IMR-90 (cell line): ENCODE results near the gene FOXC2. TPM values are rescaled to one million over a fixed set of nuclear protein-coding genes. Genes with fewer than 3 reads are reported as not detected.
A peak's percentile ranks its signal among the peaks of the same experiment; 100 is the strongest.

Experiments
- ATAC-seq: fragments of 200-7000 bp; cut with Tn5 transposase; 2 replicates; pipeline ENCODE4 v1.9.1; 2020; ENCODE audit warnings: low read depth, mild to moderate bottlenecking, moderate library complexity
- BruUV-seq: library from RNA; stranded (reverse); fragments of 400-500 nt; replicated peaks from 2 replicates; lab custom pipeline; 2021; lab: Mats Ljungman, UMichigan
- CTCF ChIA-PET: fragments of 300-600 bp; formaldehyde crosslinking; extraction: SDS; loops from one replicate; lab custom pipeline; 2021; ENCODE audit warnings: antibody characterized with exemption; lab: Yijun Ruan, JAX
- POLR2A ChIA-PET: fragments of 300-600 bp; sonication (Branson Sonifier 250); formaldehyde crosslinking; loops from one replicate; lab custom pipeline; 2022; ENCODE audit warnings: antibody characterized with exemption; ENCODE audit not compliant: unreplicated experiment; lab: Charles Lee
- DNase-seq: peaks from one replicate; pipeline ENCODE4 v3.0.0; 2013
- H2AFZ ChIP-seq: replicated peaks from 2 replicates; pipeline ENCODE3; 2013; ENCODE audit warnings: low read length, mild to moderate bottlenecking; ENCODE audit not compliant: poor library complexity
- H2AK5ac ChIP-seq: 2 replicates; pipeline ENCODE4 v1.6.1; 2013; ENCODE audit warnings: low read depth, low read length, inconsistent platforms
- H2AK9ac ChIP-seq: replicated peaks from 2 replicates; pipeline ENCODE3; 2013; ENCODE audit warnings: mild to moderate bottlenecking, low read depth, low read length, moderate library complexity; ENCODE audit not compliant: poor library complexity
- H2BK120ac ChIP-seq: 2 replicates; pipeline ENCODE4 v1.6.1; 2013; ENCODE audit warnings: low read depth, low read length, inconsistent platforms
- H2BK15ac ChIP-seq: 3 replicates; pipeline ENCODE4 v1.6.1; 2013; ENCODE audit warnings: low read depth, low read length, inconsistent platforms
- H2BK20ac ChIP-seq: 2 replicates; pipeline ENCODE4 v1.6.1; 2013; ENCODE audit warnings: low read depth, mild to moderate bottlenecking, inconsistent platforms, low read length, moderate library complexity
- H2BK5ac ChIP-seq: 2 replicates; pipeline ENCODE4 v1.6.1; 2013; ENCODE audit warnings: mild to moderate bottlenecking, low read depth, low read length, inconsistent platforms; ENCODE audit not compliant: poor library complexity, severe bottlenecking
- H3K14ac ChIP-seq: replicated peaks from 2 replicates; pipeline ENCODE4 v1.6.1; 2013; ENCODE audit warnings: low read depth, low read length, inconsistent platforms
- H3K18ac ChIP-seq: 2 replicates; pipeline ENCODE4 v1.6.1; 2013; ENCODE audit warnings: low read depth, low read length, control low read depth
- H3K23ac ChIP-seq: 2 replicates; pipeline ENCODE4 v1.6.1; 2013; ENCODE audit warnings: low read depth, low read length, inconsistent platforms
- H3K27ac ChIP-seq: 2 replicates; pipeline ENCODE4 v1.5.1; 2013; ENCODE audit warnings: mild to moderate bottlenecking, control low read depth, low read length; ENCODE audit not compliant: insufficient read depth
- H3K27me3 ChIP-seq: 2 replicates; pipeline ENCODE4 v1.6.1; 2013; ENCODE audit warnings: low read length; ENCODE audit not compliant: control insufficient read depth, insufficient read depth
- H3K36me3 ChIP-seq: 2 replicates; pipeline ENCODE4 v1.6.1; 2013; ENCODE audit warnings: low read length, mixed read lengths; ENCODE audit not compliant: control insufficient read depth, insufficient read depth
- H3K4ac ChIP-seq: 2 replicates; pipeline ENCODE4 v1.6.1; 2013; ENCODE audit warnings: low read depth, low read length, inconsistent platforms
- H3K4me1 ChIP-seq: 2 replicates; pipeline ENCODE4 v1.6.1; 2013; ENCODE audit warnings: low read length, mixed read lengths; ENCODE audit not compliant: control insufficient read depth, insufficient read depth
- H3K4me2 ChIP-seq: 2 replicates; pipeline ENCODE4 v1.6.1; 2013; ENCODE audit warnings: low read depth, mild to moderate bottlenecking, control low read depth, low read length, moderate library complexity
- H3K4me3 ChIP-seq: 2 replicates; pipeline ENCODE4 v1.5.1; 2013; ENCODE audit warnings: low read depth, mild to moderate bottlenecking, control low read depth, low read length, moderate library complexity; ENCODE audit not compliant: insufficient read depth
- H3K56ac ChIP-seq: 2 replicates; pipeline ENCODE4 v1.6.1; 2013; ENCODE audit warnings: low read length, inconsistent platforms; ENCODE audit not compliant: insufficient read depth; ENCODE audit errors: extremely low read depth
- H3K79me1 ChIP-seq, 2 experiments: 2 replicates each; pipeline ENCODE4 v1.6.1; 2013; ENCODE audit warnings: low read length in 2 of 2, inconsistent platforms in 1 of 2, low read depth in 1 of 2
- H3K9ac ChIP-seq: 2 replicates; pipeline ENCODE4 v1.6.1; 2013; ENCODE audit warnings: low read depth, low read length, control low read depth
- H3K9me1 ChIP-seq: 2 replicates; pipeline ENCODE4 v1.6.1; 2013; ENCODE audit warnings: low read length, inconsistent platforms; ENCODE audit not compliant: insufficient read depth
- H3K9me3 ChIP-seq: 2 replicates; pipeline ENCODE4 v1.6.1; 2013; ENCODE audit warnings: low read length; ENCODE audit not compliant: control insufficient read depth, insufficient read depth
- H4K20me1 ChIP-seq: 2 replicates; pipeline ENCODE4 v1.6.1; 2013; ENCODE audit warnings: low read length, inconsistent platforms; ENCODE audit not compliant: insufficient read depth
- H4K5ac ChIP-seq: 2 replicates; pipeline ENCODE4 v1.6.1; 2013; ENCODE audit warnings: mild to moderate bottlenecking, low read depth, low read length, control low read depth
- H4K8ac ChIP-seq, 2 experiments: 2 replicates each; pipeline ENCODE4 v1.6.1; 2013; ENCODE audit warnings: low read depth in 2 of 2, low read length in 2 of 2, control low read depth in 1 of 2, inconsistent platforms in 1 of 2
- H4K91ac ChIP-seq: 2 replicates; pipeline ENCODE4 v1.6.1; 2013; ENCODE audit warnings: low read depth, low read length, inconsistent platforms; ENCODE audit not compliant: insufficient read depth
- MAZ ChIP-seq: IDR thresholded peaks from 2 replicates; pipeline ENCODE4 v1.6.1; 2012; ENCODE audit warnings: low read depth, mild to moderate bottlenecking, low read length, improper control_type of control experiment, moderate library complexity, borderline replicate concordance
- WGBS, 2 experiments: methylation state at CpG; one replicate each; pipeline versions ENCODE4 v1.1.5 to v1.1.7; 2013; ENCODE audit warnings: missing lambda C conversion rate in 2 of 2; ENCODE audit not compliant: insufficient read length in 1 of 2; ENCODE audit errors: extremely low coverage in 2 of 2; 5-methylcytosine and 5-hydroxymethylcytosine counted together
- dilution Hi-C: fragments of 300-500 bp; cut with HindIII; formaldehyde crosslinking; loops from one replicate; pipeline ENCODE4 v1.14.3; 2018; ENCODE audit warnings: low sequenced_read_pairs; ENCODE audit not compliant: unreplicated experiment
- in situ Hi-C: fragments of 300-500 bp; cut with MboI; formaldehyde crosslinking; loops from 3 replicates; pipeline ENCODE4 v1.14.3; 2019; ENCODE audit warnings: low sequenced_read_pairs, inconsistent platforms, mixed read lengths
- intact Hi-C: fragments of 100-400 bp; cut with micrococcal nuclease; formaldehyde crosslinking; loops from 2 replicates; pipeline ENCODE4 v1.10.0; 2022
- polyA plus RNA-seq, 3 experiments: library from polyadenylated mRNA; depleted of rRNA; stranded (reverse); fragments of >200 nt; gene quantifications; 2 replicates each; pipeline ENCODE4 v1.2.3, GENCODE V29; 2012; ENCODE audit warnings: low replicate concordance in 1 of 3
- total RNA-seq: library from RNA; depleted of rRNA; stranded (reverse); fragments of >200 nt; gene quantifications from 2 replicates; pipeline ENCODE4 v1.2.3, GENCODE V29; 2012

FOXC2 gene
- total and polyA plus RNA-seq, 2 of the 4 experiments (the other 2 are of a cell fraction), result 0.90 to 6.4 TPM

GRCh38 chr16:86557587-86557986 is 9.0 kb upstream of the FOXC2 start:
- no peak overlapping the region for H3K4ac ChIP-seq
- dilution Hi-C loops, result no loop called here
- H3K36me3 ChIP-seq, result no peaks in the 10 kb centered on the region
- H3K9ac ChIP-seq, result no peak overlapping the region
- H2BK20ac ChIP-seq, result no peak overlapping the region
- no peak for ATAC-seq
- H2BK15ac ChIP-seq, result no peak overlapping the region
- H4K20me1 ChIP-seq, result no peaks in the 10 kb centered on the region
- H2AK9ac ChIP-seq, result no peak overlapping the region
- peak overlapping the region; percentile 51 for H2AFZ ChIP-seq
- H3K23ac ChIP-seq, result no peak overlapping the region
- H2AK5ac ChIP-seq, result no peak overlapping the region
- H3K4me1 ChIP-seq, result peaks cover 7% of the 10 kb centered on the region; the same call in 1 of the 2 replicates
- no TSS peak for BruUV-seq
- peaks cover 17 to 25% of the 10 kb centered on the region in 2 experiments for H3K79me1 ChIP-seq
- H3K27me3 ChIP-seq, result no peaks in the 10 kb centered on the region
- intact Hi-C loops, result no loop called here
- no peak overlapping the region for H2BK120ac ChIP-seq
- in situ Hi-C loops, result no loop called here
- ChIA-PET CTCF (interaction anchor here (0.6 kb wide), 1 partner anchor 11 kb away, joined by 3 read pairs; no protein-coding TSS in a partner anchor), POLR2A (no interaction called here)
- peaks cover 7% of the 10 kb centered on the region for H3K9me1 ChIP-seq
- H3K27ac ChIP-seq, result no peak overlapping the region
- no peak for TF ChIP-seq MAZ
- no peak overlapping the region for H3K4me2 ChIP-seq
- H3K56ac ChIP-seq, result no peak overlapping the region
- H3K9me3 ChIP-seq, result no peaks in the 10 kb centered on the region
- no peak overlapping the region for H3K4me3 ChIP-seq
- no peak overlapping the region for H4K5ac ChIP-seq
- H3K18ac ChIP-seq, result no peak overlapping the region
- H4K8ac ChIP-seq, result no peak overlapping the region
- H3K14ac ChIP-seq, result no peak overlapping the region
- no peak overlapping the region for H2BK5ac ChIP-seq
- no peak overlapping the region for H4K91ac ChIP-seq
- WGBS, 2 experiments, result no CpG with 5 or more reads among the region's 4 CpGs
- DNase-seq, result no peak
